A549 (cell line): Measurements from ENCODE around the gene DDX17.

ENCODE experiments used
- CEBPB ChIP-seq, 2 experiments: fragments of >200 bp in 1 of 2; sonication (Bioruptor Twin) in 1 of 2; formaldehyde crosslinking in 1 of 2; IDR thresholded peaks; 2 replicates each; pipeline ENCODE4 v1.6.1; 2012 to 2016
- EP300 ChIP-seq, 2 experiments: fragments of >200 bp; sonication (Bioruptor Twin); formaldehyde crosslinking; IDR thresholded peaks; 2 replicates in 1 of 2; 3 replicates in 1 of 2; pipeline ENCODE4 v1.6.1; 2016 to 2017
- ESRRA ChIP-seq: fragments of 150-350 bp; IDR thresholded peaks from 2 replicates; pipeline ENCODE4 v1.6.1; 2014; ENCODE audit warnings: mild to moderate bottlenecking, low read length, borderline replicate concordance
- HOXB5 ChIP-seq: fragments of 250-450 bp; sonication (Bioruptor Pico); IDR thresholded peaks from 2 replicates; pipeline ENCODE4 v1.5.0; 2020; ENCODE audit warnings: mild to moderate bottlenecking, moderate library complexity
- KDM1A ChIP-seq: fragments of 200-600 bp; sonication (generic); IDR thresholded peaks from 2 replicates; pipeline ENCODE4 v1.6.1; 2016; ENCODE audit warnings: low read depth, mild to moderate bottlenecking
- POLR2A ChIP-seq: IDR thresholded peaks from 2 replicates; pipeline ENCODE4 v1.6.1; 2012; ENCODE audit warnings: mild to moderate bottlenecking, low read length
- RAD21 ChIP-seq, 2 experiments: fragments of >200 bp in 1 of 2; sonication (Bioruptor Twin) in 1 of 2; formaldehyde crosslinking in 1 of 2; IDR thresholded peaks in 1 of 2; conservative IDR thresholded peaks in 1 of 2; 2 replicates in 1 of 2; 3 replicates in 1 of 2; pipeline ENCODE4 v1.6.1; 2012 to 2018; ENCODE audit warnings: inconsistent platforms in 1 of 2
- SMC3 ChIP-seq: fragments of >200 bp; sonication (Bioruptor Twin); formaldehyde crosslinking; IDR thresholded peaks from 3 replicates; pipeline ENCODE4 v1.6.1; 2018; ENCODE audit warnings: inconsistent platforms
- TF ChIP-seq, protein P1 (sequence below): fragments of >200 bp; sonication (Bioruptor Twin); formaldehyde crosslinking; IDR thresholded peaks from 3 replicates; pipeline ENCODE4 v1.5.1; 2016

- no peak for TF ChIP-seq POLR2A
- TF ChIP-seq EP300 (IDR thresholded peaks at IDR 0.05), result no peak
- TF ChIP-seq KDM1A, result no peak
- TF ChIP-seq, protein P1, sequence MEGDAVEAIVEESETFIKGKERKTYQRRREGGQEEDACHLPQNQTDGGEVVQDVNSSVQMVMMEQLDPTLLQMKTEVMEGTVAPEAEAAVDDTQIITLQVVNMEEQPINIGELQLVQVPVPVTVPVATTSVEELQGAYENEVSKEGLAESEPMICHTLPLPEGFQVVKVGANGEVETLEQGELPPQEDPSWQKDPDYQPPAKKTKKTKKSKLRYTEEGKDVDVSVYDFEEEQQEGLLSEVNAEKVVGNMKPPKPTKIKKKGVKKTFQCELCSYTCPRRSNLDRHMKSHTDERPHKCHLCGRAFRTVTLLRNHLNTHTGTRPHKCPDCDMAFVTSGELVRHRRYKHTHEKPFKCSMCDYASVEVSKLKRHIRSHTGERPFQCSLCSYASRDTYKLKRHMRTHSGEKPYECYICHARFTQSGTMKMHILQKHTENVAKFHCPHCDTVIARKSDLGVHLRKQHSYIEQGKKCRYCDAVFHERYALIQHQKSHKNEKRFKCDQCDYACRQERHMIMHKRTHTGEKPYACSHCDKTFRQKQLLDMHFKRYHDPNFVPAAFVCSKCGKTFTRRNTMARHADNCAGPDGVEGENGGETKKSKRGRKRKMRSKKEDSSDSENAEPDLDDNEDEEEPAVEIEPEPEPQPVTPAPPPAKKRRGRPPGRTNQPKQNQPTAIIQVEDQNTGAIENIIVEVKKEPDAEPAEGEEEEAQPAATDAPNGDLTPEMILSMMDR, result no peak
- no peak for TF ChIP-seq HOXB5 (CRISPR knock-in tag)
- no peak for TF ChIP-seq SMC3
- no peak for TF ChIP-seq ESRRA
- TF ChIP-seq CEBPB (IDR thresholded peaks at IDR 0.05), result no peak
- no peak for TF ChIP-seq RAD21 (conservative IDR thresholded peaks at IDR 0.05 in 1 of 2, IDR thresholded peaks at IDR 0.05 in 1 of 2)
Measured at GRCh38 chr22:38474003-38474607, 32.0 kb downstream of the DDX17 start.
